ENCODE results near the gene ACKR2.

Gene ACKR2

GRCh38 chr3:42886294-42886822 is 77.1 kb downstream of the ACKR2 start:
- DNase-seq (ENCODE audit: low read depth in 3 of 3): no peak

DNA sequence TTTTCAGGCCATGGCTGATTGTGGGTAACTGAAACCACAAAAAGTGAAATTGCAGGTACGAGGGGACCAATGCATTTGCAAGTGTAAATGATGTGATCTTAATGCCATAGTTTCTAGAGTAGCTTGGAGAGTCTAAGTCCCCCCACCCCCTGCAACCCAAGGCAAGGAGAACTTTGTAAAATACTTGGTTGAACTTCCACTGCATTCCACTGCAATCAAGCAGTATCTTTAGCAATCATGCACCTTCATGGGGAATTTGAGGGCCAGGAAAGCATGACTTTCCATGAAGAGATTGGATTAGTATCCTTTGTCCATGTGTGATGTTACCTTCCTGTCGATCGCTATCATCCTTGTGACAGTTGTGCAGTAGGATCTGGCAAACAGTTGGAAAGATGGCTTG is 77.8 kb downstream of the ACKR2 start:
- DNase-seq (ENCODE audit: low read depth in 3 of 3): no peak

- no peak for DNase-seq (ENCODE audit: low read depth in 3 of 3)
Observed at GRCh38 chr3:42891042-42891441, 81.8 kb downstream of the ACKR2 start.

DNA sequence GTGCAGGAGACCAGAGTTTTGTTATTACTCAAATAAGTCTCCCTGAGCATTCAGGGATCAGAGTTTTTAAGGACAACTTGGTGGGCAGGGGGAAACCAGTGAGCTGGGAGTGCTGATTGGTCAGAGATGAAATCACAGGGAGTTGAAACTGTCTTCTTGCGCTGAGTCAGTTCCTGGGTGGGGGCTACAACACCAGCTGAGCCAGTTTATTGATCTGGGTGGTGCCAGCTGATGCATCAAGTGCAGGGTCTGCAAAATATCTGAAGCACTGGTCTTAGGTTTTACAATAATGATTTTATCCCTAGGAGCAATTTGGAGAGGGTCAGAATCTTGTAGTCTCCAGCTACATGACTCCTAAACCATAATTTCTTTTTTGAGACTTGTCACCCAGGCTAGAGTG is 82.9 kb downstream of the ACKR2 start:
- DNase-seq (ENCODE audit: low read depth in 3 of 3): no peak

DNA sequence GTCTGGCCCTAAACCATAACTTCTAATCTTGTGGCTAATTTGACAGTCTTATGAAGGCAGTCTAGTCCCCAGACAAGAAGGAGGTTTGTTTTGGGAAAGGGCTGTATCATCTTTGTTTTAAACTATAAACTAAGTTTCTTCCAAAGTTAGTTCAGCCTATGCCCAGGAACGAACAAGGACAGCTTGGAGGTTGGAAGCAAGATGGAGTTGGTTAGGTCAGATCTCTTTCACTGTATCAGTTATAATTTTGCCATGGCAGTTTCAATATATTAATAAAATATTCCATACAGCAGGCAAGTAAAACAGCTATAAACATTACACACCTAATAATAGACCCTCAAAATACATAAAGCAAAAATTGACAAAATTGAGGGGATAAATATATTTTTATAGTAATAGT is 83.6 kb downstream of the ACKR2 start:
- DNase-seq (ENCODE audit: low read depth in 3 of 3): no peak

DNA sequence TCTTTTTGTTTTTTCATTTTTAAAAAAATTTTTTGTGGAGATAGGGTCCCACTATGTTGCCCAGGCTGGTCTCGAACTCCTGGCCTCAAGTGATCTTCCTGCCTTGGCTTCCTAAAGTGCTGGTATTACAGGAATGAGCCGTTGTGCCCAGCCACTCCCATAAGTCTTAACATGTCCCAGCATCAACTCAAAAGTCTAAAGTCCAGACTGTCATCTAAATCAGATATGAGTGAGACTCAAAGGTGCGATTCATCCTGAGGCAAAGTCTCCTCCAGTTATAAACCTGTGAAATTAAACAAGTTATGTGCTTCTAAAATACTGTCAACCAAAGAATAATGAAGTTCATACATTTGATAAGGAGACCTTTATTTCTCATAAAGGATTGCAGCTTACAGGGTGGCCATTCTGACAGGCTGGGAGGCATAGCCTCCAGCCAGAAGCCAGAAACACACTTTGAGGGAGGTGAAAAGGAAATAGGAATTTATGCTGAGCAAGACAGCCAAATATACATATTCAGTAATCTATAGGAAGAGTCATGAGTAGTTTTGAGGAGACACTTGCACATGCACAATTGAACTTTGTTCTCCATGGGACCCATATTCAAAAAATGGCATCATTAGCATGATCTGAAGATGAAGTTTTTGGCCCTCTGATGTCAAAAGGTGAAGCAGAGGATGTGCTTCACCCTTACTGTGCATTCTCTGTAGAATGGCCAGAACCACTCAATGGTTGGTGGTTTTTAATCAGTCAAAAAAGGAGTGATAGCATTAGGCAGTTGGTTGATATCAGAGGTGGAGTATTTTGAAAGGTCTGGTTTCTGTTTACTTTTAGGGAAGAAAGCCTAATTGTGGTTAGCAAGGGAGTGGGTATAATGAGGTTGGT is 85.7 kb downstream of the ACKR2 start:
- no peak for DNase-seq (ENCODE audit: low read depth in 3 of 3)

GRCh38 chr3:42895580-42895868 is 86.3 kb downstream of the ACKR2 start:
- DNase-seq (ENCODE audit: low read depth in 3 of 3): no peak

GRCh38 chr3:42898896-42899675 is 89.8 kb downstream of the ACKR2 start:
- no peak for DNase-seq (ENCODE audit: low read depth in 3 of 3)

- DNase-seq (ENCODE audit: low read depth in 3 of 3): no peak
Observed at GRCh38 chr3:42900226-42901072, 91.2 kb downstream of the ACKR2 start.

DNA sequence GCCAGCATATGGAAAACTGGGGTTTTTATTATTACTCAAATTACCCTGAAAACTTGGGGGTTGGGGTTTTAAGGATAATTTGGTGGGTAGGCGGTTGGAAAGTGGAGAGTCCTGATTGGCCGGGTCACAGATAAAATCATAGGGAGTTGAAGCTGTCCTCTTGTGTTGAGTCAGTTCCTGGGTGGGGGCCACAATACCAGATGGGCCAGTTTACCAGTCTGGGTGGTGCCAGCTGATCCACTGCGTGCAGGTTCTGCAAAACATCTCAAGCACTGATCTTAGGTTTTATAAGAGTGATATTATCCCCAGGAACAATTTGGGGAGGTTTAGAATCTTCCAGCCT is 91.8 kb downstream of the ACKR2 start:
- DNase-seq (ENCODE audit: low read depth in 3 of 3): no peak

- DNase-seq (ENCODE audit: low read depth in 3 of 3): no peak
Observed at GRCh38 chr3:42902257-42902656, 93.0 kb downstream of the ACKR2 start.

DNA sequence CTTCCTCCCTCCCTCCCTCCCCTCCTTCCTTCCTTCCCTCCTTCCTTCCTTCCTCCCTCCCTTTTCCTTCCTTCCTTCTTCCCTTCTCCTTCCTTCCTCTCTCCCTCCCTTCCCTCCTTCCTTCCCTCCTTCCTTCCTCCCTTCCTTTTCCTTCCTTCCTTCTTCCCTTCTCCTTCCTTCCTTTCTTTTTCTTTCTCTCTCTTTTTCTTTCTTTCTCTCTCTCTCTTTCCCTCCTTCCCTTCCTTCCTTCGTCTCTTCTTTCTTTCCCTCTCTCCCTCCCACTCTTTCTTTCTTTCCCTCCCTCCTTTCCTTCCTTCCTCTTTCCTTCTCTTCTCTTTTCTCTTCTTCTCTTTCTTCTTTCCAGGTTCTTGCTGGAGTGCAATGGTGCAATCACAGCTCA is 94.8 kb downstream of the ACKR2 start:
- no peak for DNase-seq (ENCODE audit: low read depth in 3 of 3)

DNA sequence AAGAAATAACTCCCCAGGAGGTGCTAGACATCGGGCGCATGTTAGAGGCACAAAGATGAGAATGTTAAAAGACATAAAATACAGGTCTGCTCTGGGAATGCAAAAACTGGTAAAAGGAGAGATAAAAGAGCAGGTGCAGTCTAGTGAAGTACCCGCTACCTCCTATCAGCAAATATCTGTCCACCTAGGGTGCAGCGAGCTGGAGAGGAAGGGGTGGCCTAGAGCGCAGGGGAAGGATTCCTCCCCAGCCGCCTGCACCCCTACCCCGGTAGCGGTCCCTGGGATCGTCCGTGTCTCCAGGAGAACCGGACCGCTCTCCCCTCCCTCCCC is 96.5 kb downstream of the ACKR2 start:
- no peak for DNase-seq (ENCODE audit: low read depth in 3 of 3)

DNA sequence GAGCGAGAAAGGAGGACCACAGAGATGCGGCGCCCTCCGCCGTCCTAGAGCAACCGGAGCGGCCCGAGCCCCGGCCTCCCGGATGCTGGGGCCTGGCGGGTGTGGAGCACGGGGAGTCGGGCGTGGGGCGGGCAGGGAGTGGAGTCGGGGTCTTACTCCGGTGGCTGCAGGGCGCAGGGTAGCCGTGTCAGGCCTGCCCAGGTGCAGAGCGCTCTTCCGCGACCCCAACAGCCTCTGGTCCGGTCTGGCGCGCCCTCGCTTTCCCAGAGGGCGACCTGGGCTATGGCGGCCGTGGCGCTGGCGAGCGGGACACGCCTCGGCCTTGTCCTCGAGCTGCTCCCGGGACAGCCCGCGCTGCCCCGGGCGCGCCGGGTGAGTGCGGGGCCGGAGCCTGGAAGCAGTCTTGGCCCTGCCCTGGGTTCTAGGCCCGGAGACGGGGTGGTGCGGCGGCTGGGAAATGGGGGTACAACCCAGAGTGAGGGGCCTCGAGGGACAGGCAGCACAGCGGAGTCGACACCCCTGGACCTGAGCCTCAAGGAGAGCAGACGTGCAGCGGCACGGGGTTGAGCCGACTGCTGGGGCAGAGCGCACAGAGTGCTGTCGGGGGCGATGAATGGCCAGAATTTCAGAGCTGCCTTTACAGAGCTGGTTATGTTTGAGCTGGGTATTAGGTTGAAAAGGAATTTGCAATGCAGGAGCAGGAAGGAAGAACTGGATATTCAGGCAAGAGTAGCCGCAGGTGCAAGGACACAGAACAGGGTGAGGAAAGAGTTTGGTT is 97.0 kb downstream of the ACKR2 start, which contains the start of gene ZNF662:
Gene ZNF662, plus strand, starts transcription at position 73 of the 778 bp plus-strand sequence. CDS start 1,973 bp downstream, outside the sequence.
- DNase-seq (ENCODE audit: low read depth in 3 of 3): peak in 2 of 3 experiments; percentile 2 to 5

GRCh38 chr3:42906848-42907183 is 97.6 kb downstream of the ACKR2 start:
- no peak for DNase-seq (ENCODE audit: low read depth in 3 of 3)

GRCh38 chr3:42908675-42909074 is 99.4 kb downstream of the ACKR2 start:
- DNase-seq (ENCODE audit: low read depth in 3 of 3): no peak

DNA sequence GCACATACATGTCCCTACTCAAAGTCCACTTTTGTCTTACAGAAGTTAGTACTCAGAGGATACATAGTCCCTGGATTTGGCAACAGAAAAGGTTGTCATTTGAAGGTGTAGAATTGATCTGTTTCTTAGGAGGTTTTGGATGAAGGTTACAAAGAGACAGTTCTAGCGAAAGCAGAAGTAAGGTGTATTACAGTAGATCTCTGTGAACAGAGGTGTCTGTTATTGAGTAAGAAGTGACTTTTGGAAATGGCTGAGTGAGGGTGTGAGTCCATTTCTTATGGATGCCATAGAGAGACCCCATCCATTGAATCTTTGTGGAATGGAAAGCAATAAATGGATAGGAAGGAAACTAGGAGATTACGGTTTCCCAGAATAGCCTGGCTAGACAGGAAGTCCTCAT is 102.3 kb downstream of the ACKR2 start:
- no peak for DNase-seq (ENCODE audit: low read depth in 3 of 3)

GRCh38 chr3:42914771-42915515 is 105.7 kb downstream of the ACKR2 start:
- no peak for DNase-seq (ENCODE audit: low read depth in 3 of 3)
